ENCODE measurements around the gene MTM1.
A peak's percentile ranks its signal among the peaks of the same experiment; 100 is the strongest.

MTM1 gene

DNA sequence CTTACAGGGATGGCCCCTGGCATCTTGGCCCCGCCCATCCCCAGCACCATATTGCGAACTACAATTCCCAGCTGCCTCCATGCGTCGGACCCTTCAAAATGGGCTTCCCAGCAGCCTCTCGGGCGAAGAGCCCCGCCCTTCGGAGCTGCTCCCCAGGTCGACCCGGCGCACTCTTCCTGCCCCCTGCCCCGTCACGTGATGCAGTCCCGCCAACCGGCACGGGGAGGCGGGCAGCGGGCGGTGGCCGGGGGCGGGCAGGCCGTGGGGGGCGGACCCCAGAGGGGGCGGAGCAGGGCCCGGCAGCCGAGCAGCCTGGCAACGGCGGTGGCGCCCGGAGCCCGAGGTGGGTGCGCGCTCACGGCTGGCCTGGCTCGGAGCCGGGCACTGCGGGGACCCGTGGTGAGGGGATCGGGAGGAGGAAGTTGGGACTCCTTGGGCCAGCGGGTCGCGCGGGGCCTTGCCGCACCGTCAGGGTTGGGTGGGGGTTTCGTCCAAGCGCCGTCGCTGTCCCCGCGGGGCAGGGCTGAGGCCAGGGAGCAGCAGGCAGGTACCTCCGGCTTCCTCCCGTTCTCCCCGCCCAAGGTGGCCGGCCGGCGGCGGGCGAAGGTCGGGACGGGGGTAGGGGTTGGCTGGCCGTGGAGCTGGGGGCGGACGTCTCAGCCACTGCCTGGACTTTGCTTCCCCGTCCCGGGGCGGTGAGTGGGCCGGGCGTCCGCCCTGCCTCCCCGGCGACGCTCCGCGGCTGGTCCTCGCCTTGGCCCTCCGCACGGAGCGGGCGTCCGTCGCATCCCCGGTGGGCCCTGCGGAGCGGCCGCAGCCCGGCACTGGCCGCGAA, at the start of gene MTM1:
MTM1 (plus strand) TSS at position 302 of the 835 bp plus-strand sequence. CDS start 23,994 bp downstream, outside the sequence.
- peak; percentile 65 to 82 for DNase-seq

DNA sequence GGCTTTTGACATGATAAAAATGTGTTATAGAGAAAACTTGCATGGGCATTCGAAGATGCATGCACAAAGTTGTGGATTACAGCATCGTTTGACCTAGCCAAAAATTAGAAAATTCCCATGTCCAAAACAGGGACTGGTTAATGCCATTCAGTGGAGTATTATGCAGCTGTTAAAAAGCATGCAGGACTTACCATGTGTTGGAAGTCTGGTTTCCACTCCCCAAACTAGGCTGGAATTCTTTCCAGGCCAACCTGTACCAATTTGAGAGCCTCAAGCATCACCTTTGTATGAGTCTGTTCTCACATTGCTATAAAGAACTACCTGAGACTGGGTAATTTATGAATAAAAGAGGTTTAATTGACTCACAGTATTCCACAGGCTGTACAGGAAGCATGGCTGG, 45.9 kb upstream of the MTM1 start:
- no peak for DNase-seq

DNA sequence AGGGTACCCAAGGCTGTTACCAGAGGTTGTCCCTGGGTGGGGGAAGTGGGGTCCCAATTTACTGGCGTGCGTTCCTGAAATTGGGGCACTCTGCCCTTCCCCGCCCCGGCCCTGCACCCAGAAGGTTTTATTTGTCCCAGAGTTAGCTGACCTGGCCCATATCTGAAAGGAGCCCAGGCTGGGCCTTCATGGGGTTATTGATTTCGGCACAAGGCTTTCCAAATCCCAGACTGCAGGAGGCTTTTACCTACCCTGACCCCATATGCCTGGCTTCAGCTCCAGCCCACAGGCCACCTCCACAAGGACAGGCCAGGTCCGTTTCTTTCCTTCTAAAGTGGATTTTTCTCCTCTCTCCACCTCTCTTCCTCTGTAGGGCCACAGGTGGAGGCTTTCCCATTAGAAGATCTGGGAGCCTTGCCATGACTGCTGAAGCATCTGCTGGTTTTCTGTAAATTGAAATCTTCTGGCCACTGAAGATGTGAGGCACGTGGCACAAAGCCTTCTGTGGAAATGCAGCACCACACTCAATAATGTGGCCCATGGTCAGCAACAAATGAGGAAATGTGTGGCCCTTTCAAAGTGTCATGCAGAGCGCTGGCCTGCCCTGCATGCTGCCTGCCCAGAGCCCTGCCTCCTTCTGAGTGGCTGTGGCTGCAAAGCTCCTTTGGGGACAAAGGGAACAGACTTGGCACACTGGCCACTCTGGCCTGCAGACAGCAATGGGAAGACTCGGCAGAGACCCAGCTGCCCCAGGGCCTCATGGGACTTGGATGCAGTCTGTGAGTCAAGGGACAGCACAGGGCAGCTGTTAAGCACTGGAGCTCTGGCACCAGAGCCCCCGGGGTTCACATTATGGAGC, 43.1 kb upstream of the MTM1 start:
- DNase-seq, result no peak

DNA sequence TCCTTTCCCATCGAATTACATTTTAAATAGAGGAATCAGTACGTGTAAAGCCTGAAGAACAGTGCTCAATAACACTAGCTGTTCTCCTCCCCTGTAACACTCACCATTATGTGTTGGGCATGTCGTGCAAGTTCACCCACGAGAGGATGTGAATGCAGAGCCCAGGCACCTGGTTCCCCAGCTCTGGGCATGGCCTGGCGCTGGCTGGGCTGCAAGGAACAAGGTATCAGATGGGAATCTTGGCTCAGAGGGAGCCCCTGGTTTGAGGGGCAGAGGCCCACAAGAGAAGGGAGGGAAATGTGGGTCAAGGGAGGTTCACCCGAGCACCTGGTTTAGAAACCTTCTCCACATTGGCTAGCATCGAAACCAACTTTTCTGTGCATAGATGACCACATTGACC, 41.7 kb upstream of the MTM1 start:
- no peak for DNase-seq

DNA sequence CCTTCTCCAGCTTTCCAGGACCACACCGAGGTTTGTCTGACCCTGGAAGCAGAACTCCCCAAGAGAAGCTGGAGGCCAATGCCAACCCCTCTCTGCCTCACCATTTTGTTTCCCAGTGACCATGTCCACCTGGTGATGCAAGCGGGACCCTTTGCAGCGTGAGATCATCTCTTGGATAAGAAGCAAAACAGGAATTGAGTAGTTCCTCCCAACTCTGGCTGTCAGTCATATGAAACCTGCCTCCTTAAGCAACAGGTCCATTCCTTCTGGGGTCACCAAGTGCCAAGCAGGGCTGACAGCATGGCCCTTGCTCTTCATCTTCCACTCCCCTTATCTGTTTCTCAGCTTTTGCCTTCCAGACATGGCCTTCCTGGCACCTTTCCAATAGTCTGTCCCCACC, 41.3 kb upstream of the MTM1 start:
- no peak for DNase-seq

DNA sequence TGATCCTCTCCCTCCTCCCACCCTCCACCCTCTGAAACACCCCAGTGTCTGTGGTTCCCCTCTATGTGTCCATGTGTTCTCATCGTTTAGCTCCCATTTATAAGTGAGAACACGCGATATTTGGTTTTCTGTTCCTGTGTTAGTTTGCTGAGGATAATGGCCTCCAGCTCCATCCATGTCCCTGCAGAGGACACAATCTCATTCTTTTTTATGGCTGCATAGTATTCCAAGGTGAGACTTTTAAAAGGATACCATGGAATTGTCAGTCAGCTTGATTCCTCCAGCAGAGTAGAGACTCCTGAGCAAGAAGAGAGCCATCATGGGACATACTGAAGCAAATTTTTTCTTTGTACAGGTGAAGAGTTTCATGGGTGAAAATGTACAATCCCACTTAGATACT, 38.8 kb upstream of the MTM1 start:
- DNase-seq, result no peak

DNA sequence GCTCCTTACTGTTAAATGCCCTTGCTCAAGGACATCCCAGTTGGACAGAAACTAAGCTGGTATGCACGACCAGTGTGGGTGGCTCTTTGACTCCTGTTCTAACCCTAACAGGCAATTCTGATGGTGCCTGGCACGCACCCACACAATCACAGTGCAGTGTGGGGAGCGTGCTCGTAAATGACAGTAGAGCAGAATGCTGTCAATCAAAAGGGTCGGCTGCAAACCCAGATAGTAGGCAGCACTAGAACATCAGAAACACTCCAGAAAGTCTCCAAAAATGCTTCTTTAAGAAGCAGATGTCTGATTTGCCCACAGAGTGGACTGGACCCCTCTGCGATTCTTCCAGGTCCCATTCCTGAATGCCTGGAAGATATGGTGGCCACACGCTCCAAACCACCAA, 37.6 kb upstream of the MTM1 start:
- no peak for DNase-seq

DNA sequence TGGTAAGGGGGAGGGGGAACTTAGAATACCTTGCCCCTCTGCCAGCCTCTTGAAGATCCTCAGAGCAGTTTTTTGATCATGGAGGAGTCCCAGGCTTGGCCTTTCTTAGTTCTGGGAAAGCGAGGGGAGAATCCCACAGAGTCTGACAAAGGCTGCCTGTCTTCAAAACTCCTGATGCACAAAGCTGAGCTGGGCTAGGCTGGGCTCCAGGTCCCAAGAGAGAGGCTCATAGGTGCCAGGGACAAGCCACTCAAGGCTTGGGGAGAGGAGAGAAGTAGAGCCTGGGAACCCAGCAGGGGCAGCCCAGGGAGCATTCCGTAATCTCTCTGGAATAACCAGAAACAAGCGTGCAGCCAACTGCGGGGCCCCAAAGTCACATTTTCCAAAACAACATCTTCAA, 37.0 kb upstream of the MTM1 start:
- no peak for DNase-seq

DNA sequence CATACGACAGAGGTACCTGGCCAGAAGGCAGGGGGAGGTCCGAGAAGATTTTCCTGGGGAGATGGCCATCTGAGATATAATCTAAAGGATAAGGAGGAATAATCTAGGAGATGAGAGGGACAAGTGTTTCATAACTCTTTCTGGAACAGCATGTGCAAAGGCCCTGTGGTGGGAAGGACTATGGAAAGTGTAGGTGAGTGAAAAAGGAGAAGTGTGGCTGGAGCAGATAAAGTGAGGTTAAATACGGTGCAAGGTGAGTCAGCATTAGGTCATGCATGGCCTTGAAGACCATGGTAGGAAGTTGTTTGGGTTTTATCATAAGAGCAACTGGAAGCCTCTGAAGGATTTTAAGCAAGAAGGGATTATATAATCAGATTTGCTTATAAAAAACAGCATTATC, 34.6 kb upstream of the MTM1 start:
- DNase-seq, result no peak

DNA sequence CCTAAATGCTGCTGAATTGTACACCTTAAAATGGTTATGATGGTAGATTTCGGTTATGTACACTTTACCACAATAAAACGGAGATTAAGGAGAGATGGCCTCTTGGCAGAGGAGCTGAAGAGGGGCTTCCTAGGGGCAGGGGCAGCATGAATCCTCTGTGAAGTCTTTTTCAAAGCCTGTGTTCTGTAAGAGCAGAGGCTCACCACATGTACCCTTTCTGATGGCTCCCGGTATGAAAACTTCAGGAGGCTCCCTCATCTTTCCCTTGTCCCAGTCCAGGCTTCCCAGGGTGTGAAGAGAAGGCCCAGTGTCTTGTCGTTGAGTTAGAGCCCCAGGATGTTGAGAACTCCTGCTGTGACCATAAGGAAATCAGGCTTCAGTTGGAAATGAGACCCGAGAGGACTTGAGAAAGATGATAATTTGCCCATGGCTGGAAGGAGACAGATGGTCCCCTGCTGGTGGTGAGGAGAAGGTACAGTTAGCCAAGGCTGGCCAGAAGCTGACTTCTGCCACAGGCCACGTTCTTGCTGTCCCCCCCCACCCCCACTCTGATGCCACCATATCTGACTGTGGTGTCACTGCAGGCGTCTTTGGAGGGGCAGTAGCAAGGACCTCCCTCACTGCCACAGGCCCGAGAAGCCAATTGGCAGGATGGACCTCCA, 31.8 kb upstream of the MTM1 start:
- DNase-seq, result no peak

DNA sequence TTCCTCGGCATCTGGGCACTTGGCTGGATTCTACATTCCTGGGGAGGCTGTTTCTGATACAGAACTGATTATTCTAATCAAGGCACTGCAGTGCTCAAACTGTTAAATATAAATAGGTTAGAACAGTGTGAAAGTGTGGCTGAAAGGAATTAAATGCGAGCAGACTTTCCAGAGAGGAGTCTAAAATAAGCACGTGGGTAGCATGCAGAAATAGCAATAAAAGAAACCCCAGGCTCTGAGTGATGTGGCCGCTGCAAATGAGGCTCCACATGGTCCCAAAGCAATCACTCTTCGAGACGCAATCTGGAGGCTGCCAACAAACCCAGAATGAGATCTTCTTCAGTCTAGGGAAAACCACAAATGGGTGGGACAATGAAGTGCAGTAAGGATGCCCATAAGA, 30.6 kb upstream of the MTM1 start:
- DNase-seq, result no peak

DNA sequence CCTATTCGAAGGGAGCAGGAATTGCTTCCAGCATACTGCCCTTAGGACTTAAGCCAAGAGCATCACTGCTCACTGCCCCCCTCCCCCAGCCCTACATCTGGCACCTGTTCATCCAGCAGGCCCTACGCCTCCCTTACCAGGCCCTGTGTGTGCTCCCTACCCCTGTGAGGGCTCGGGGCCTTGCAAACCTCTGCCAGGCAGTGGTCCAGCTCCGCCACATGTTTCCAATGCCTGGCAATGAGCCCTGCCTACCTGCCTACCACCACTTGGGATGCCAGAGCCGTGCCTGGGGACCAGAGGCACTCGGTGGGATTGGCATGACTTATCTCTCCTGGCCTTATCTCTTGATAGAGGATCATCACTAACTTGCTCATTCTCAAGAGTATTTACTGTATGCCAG, 27.5 kb upstream of the MTM1 start:
- DNase-seq, result no peak

DNA sequence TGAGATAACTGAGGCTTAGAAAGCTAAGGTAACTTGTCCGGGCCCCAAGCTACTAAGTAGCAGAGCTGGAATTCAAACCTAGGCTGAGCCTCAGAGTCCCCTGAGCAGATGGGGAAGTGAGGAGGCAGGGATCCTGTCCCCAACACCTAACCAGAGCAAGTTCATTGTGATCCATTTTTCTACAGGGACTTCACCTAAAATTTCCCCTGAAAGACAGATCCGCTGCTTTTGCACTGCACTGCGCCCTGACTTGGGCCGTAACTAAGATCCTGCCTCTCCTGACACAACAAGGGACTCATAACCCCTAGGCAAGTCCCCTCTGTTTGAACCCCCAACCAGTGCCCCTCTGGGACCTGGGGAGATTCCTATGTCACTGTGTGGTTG, 25.6 kb upstream of the MTM1 start:
- no peak for DNase-seq

DNA sequence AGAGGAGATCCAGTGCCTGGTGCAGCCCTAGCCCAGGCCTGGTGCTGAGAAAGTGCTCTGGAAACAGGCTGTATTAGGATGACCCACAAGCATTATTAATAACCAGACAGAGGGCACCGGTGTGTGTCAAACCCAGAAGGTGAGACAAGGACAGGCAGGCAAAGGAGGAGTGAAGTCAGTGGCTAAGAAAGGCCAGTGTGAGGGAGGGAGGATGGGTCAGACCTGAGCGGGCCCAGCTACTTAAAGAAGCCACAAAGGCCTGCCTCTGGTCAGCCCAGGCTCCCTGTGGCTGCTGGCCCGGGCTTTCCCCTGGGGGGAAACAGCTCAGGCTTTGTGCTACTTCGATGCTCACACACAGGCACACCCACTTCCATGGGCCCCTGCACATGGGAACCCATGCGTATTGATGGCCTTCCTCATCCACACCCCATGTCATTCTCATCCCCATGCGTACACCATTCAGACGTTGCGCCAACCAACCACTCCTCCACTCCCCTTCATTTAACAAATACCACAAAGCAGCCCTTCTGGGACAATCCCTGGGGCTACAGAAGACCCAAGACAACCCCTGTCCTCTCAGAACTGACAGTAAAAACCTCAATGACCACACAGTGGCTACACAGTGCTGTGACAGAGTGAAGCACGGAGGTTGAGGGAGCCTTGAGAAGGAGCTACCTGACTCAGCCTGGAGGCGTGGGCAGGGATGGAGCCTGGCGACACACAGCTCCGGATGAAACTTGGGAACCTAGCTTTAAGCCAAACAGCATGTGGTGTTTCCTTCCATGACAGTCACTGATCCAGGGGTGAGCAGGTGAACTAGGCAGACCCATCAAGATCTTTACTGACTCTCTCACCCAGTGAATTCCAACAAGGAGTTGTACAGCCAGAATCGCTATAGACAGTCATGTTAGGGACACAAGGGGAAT, 24.9 kb upstream of the MTM1 start:
- DNase-seq, result no peak

DNA sequence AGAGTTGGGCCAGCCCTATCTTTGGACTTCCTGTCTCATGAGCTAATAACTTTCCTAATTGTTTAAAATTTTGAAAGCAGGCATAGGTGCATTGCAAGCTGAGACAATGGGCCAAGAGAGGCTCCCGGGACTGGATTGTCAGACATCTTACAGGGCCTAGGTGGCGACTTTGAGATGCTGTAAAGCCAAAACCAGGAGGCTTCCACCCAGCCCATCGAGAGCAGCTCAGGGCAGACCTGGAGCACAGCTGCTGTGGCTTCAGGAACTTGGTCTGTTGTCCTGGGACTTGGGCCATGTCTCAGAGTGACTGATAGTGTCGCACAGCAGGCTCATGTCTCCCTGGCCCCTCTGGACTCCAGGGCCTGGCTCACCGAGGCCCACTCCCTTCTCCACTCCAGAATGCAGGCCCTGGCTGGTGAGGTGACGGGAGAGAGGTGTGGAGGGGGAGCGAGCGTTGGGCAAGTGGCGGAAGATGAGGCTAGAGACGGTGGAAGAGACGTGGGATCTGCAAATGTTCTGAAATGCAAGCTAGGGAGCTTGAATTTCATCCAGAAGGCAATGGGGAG, 24.1 kb upstream of the MTM1 start:
- DNase-seq, result no peak

DNA sequence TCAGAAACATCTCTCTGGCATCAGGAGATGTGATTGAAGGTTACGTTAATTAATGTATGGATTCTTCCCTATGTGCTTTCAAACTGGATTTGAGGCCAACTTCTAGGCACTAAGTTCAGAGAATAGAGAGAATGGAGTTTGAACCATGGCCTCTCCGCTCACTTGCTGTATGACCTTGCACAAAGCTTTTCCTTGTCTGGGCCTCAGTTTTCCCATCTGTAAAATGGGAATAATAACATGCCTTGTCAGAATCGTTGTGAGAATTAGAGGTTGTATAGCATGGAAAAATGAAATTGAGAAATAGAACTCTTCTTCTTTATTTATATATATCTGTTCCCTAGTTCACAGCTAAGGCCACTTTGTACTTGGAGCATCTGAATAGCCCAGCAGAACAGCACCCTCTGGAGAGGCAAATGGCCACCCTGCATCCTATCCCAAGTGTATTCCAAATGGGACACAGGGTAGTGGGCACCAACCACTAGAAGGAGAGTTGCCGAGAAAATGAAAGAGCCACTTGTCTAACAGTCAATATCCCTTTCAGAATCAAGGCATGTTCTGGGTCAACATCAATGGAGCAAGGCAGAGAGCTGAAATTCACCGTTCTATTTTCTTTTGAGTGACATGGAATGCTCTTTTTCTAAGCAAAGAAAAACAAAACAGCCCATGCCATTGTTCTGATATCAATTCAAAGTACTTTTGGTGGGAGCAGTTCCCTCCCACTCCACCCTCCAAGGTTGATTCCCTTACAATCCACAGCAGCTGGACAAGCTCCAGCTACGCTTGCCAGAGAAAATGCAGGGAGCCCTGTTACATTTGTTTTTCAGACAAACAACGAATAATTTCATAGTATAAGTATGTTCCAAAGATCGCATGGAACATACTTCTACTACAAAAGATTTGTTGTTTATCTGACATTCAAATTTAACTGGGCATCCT, 23.3 kb upstream of the MTM1 start:
- no peak for DNase-seq

DNA sequence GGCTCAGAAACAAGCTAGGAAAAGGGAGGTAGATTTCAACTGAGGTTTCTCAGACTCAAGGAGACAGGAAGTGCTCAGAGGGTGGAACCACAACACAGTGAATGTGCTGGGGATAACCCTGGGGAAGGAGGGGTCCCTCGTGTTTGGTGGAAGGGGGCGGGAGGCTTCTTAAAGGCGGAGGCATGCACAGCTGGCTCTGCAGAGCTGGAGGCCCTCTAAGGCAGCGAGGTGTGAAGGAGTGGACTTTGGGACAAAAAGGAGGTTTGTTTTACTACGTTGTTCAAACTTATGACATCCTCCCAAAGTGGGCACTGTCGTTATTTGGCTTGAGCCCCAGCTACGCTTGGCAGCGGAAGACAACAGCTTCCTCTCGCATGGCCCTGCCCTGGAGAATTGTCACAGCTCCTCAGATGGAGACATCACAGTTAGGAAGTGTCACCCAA, 21.7 kb upstream of the MTM1 start:
- no peak for DNase-seq

DNA sequence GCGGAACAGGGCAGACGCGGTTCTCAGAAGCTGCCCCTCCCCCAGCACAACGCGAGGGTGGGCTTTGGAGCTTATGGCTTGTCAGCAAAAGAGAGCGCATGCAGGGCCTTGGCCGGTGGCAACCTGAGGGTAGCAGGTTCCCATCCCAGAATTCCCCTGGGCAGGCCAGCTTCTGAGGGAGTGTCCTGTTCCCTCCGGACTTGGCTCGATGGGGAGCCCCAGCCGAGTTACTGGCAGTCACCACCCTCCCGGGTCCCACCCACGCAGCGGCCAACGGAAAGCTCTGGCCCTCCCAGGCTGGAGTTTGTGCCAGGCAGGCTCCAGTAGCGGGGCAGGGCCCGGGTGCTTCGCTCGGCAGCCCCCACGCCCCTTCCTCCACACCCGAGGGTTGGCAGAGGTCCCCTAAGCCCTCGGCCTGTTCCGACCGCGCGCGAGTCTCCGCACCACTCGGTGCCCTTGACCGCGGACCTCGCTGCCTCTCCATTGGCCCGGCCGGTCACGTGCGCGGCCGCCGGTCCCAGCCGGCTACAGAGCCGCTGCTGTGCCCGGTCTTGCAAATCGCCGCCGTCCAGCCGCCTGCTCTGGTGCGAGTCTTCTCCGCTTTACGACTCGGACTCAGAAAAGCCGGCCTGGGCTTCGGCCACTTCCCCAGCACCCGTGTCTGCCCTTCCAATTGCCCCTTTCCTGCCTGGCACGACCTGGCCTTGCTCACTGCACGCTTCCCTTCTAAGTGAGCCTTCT, 20.9 kb upstream of the MTM1 start:
- DNase-seq, result peak in 1 of 2 donors; percentile 5

DNA sequence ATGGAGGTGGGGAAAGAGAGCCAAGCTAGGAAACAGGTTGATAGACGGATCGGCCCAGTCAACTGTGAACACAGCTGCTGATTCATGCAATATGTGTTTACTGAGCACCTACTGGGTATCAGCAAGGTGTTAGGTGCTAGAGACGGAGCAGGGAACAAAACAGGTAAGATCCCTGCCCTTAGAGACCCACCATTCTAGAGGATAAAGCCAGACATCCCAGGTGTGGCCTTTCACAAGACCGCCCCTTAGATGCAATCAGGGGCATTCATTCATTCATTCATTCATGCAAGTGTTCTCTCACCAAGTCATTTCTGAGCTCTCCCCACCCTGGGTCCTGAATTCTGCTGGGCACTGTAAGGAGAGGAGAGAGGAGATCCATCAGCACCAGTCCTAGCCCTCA, 20.2 kb upstream of the MTM1 start:
- no peak for DNase-seq

DNA sequence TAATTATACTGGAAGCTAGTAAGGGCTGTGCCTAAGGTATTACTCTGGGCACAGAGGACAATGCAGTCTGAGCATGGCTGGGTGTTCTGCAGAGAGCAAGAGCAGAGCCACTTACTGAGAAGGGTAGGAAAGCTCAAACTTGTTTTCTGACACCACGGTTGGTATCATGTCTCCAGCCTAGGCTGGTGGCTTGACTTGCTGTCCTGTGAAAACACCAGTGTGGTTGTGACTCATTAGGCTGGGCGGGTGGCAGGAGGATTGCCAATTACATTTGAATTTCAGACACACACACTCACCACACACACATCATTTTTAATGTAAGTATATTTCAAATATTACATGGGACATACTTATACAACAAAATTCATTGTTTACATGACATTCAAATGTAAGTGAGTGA, 19.7 kb upstream of the MTM1 start:
- DNase-seq, result no peak
